RPMI7951 (cell line): ENCODE results near the gene MBD5. TPM values are rescaled to one million over a fixed set of nuclear protein-coding genes. Genes with fewer than 3 reads are reported as not detected.

Source experiments
- DNase-seq: peaks from one replicate; pipeline ENCODE4 v3.0.0-alpha.2; 2012; ENCODE audit warnings: low read depth
- total RNA-seq: library from RNA; depleted of rRNA; stranded (reverse); fragments of >200 nt; shearing (Covaris generic); gene quantifications from 2 replicates; pipeline ENCODE4 v1.2.3, GENCODE V29; 2014

The MBD5 gene
- total RNA-seq, 1 experiment from 2014 or later: 11.9 TPM

GRCh38 chr2:148218326-148219075 lies 197.6 kb downstream of the MBD5 start:
- DNase-seq: no peak

- DNase-seq: no peak
Measured at GRCh38 chr2:148221166-148221565, 200.3 kb downstream of the MBD5 start.

- no peak for DNase-seq
Measured at GRCh38 chr2:148221926-148222325, 201.0 kb downstream of the MBD5 start.

- DNase-seq: no peak
Measured at GRCh38 chr2:148231858-148232257, 211.0 kb downstream of the MBD5 start.

GRCh38 chr2:148234143-148234542 lies 213.3 kb downstream of the MBD5 start:
- no peak for DNase-seq

- DNase-seq: no peak
Measured at GRCh38 chr2:148237911-148238310, 217.0 kb downstream of the MBD5 start.

- no peak for DNase-seq
Measured at GRCh38 chr2:148238561-148238960, 217.7 kb downstream of the MBD5 start.

- no peak for DNase-seq
Measured at GRCh38 chr2:148240838-148241237, 219.9 kb downstream of the MBD5 start.

GRCh38 chr2:148244593-148245292 lies 223.9 kb downstream of the MBD5 start:
- peak; percentile 28 for DNase-seq

- no peak for DNase-seq
Measured at GRCh38 chr2:148251993-148252392, 231.1 kb downstream of the MBD5 start.

- DNase-seq: no peak
Measured at GRCh38 chr2:148252646-148253045, 231.8 kb downstream of the MBD5 start.

GRCh38 chr2:148253685-148254084 lies 232.8 kb downstream of the MBD5 start:
- DNase-seq: peak; percentile 18

GRCh38 chr2:148255929-148256328 lies 235.0 kb downstream of the MBD5 start:
- DNase-seq: no peak

GRCh38 chr2:148257276-148257675 lies 236.4 kb downstream of the MBD5 start:
- no peak for DNase-seq

- DNase-seq: no peak
Measured at GRCh38 chr2:148258124-148258523, 237.2 kb downstream of the MBD5 start.

- DNase-seq: peak; percentile 22
Measured at GRCh38 chr2:148259674-148260073, 238.8 kb downstream of the MBD5 start.

GRCh38 chr2:148263890-148264289 lies 243.0 kb downstream of the MBD5 start:
- no peak for DNase-seq

GRCh38 chr2:148273158-148273691 lies 252.3 kb downstream of the MBD5 start:
- no peak for DNase-seq

- no peak for DNase-seq
Measured at GRCh38 chr2:148279216-148279615, 258.3 kb downstream of the MBD5 start.

- DNase-seq: peak; percentile 32
Measured at GRCh38 chr2:148282201-148282600, 261.3 kb downstream of the MBD5 start.

GRCh38 chr2:148292431-148292830 lies 271.5 kb downstream of the MBD5 start:
- no peak for DNase-seq

- no peak for DNase-seq
Measured at GRCh38 chr2:148298196-148298595, 277.3 kb downstream of the MBD5 start.

- no peak for DNase-seq
Measured at GRCh38 chr2:148299616-148300015, 278.7 kb downstream of the MBD5 start.
